Measurements from ENCODE around the gene TNN. TPM values are rescaled to one million over a fixed set of nuclear protein-coding genes. Genes with fewer than 3 reads are reported as not detected.

Gene TNN
- total RNA-seq, 1 donor from 2014 or later = 0.25 TPM

- Mint-ChIP-seq H3K27me3 (ENCODE audit: low read depth) (peaks cover 7% of the 10 kb centered on the region), H3K36me3 (ENCODE audit: low read depth) (peaks cover 2% of the 10 kb centered on the region), H3K27ac (ENCODE audit: unreplicated experiment) (no peak overlapping the region), H3K4me3 (ENCODE audit: unreplicated experiment) (no peak overlapping the region), H3K9me3 (ENCODE audit: low read depth) (no peaks in the 10 kb centered on the region), H3K4me1 (ENCODE audit: low read depth) (peaks cover 17% of the 10 kb centered on the region)
- DNase-seq (ENCODE audit: low spot score) = no peak
- TF ChIP-seq CTCF (IDR thresholded peaks at IDR 0.05) = no peak
These were observed 127.6 kb downstream of the TNN start for GRCh38 chr1:175195281-175195680.

- peaks cover 23% of the 10 kb centered on the region for H3K4me1 Mint-ChIP-seq (ENCODE audit: low read depth)
- TF ChIP-seq CTCF (IDR thresholded peaks at IDR 0.05) = no peak
- no peak overlapping the region for H3K27ac Mint-ChIP-seq (ENCODE audit: unreplicated experiment)
- H3K36me3 Mint-ChIP-seq (ENCODE audit: low read depth) = no peaks in the 10 kb centered on the region
- H3K9me3 Mint-ChIP-seq (ENCODE audit: low read depth) = no peaks in the 10 kb centered on the region
- H3K4me3 Mint-ChIP-seq (ENCODE audit: unreplicated experiment) = no peak overlapping the region
- no peak for DNase-seq (ENCODE audit: low spot score)
- peaks cover 7% of the 10 kb centered on the region for H3K27me3 Mint-ChIP-seq (ENCODE audit: low read depth)
These were observed 128.2 kb downstream of the TNN start for GRCh38 chr1:175195798-175196197.

GRCh38 chr1:175197531-175197930 is 129.9 kb downstream of the TNN start:
- DNase-seq (ENCODE audit: low spot score) = no peak
- TF ChIP-seq CTCF (IDR thresholded peaks at IDR 0.05) = no peak
- H3K27ac Mint-ChIP-seq (ENCODE audit: unreplicated experiment) = no peak overlapping the region
- H3K4me3 Mint-ChIP-seq (ENCODE audit: unreplicated experiment) = no peak overlapping the region
- no peaks in the 10 kb centered on the region for H3K36me3 Mint-ChIP-seq (ENCODE audit: low read depth)
- peaks cover 22% of the 10 kb centered on the region for H3K4me1 Mint-ChIP-seq (ENCODE audit: low read depth)
- no peaks in the 10 kb centered on the region for H3K9me3 Mint-ChIP-seq (ENCODE audit: low read depth)
- peaks cover 4% of the 10 kb centered on the region for H3K27me3 Mint-ChIP-seq (ENCODE audit: low read depth)

Other genes starting within 250 kb of the TNN start
- gene CACYBP, start 67.9 kb upstream of the TNN start, total RNA-seq = 57.5 to 67.1 TPM (median 65.4 TPM) in 3 replicates
- 20.4 to 34.2 TPM (median 22.1 TPM) in 3 replicates for gene MRPS14, start 44.4 kb upstream of the TNN start, total RNA-seq
- gene KIAA0040, start 124.9 kb downstream of the TNN start, total RNA-seq = 0.75 to 3.5 TPM (median 1.2 TPM) in 3 replicates